Osteoblast (primary cell): Measurements from ENCODE around the gene TOX3. TPM values are rescaled to one million over a fixed set of nuclear protein-coding genes. Genes with fewer than 3 reads are reported as not detected.

Experiments
- DNase-seq: peaks from one replicate; pipeline ENCODE4 v3.0.0; 2011; ENCODE audit warnings: low spot score, mixed read lengths; ENCODE audit not compliant: insufficient read length; ENCODE audit errors: missing footprints
- H2AFZ ChIP-seq: 2 replicates; pipeline ENCODE4 v1.6.0; 2011; ENCODE audit warnings: mild to moderate bottlenecking, low read length
- H3K27ac ChIP-seq: 2 replicates; pipeline ENCODE4 v1.5.1; 2011; ENCODE audit warnings: mild to moderate bottlenecking, low read depth, low read length, moderate library complexity
- H3K27me3 ChIP-seq: 2 replicates; pipeline ENCODE4 v1.6.0; 2012; ENCODE audit warnings: mild to moderate bottlenecking, control low read depth, inconsistent platforms, low read length, moderate library complexity; ENCODE audit not compliant: insufficient read depth
- H3K36me3 ChIP-seq: 2 replicates; pipeline ENCODE4 v1.5.1; 2011; ENCODE audit warnings: mild to moderate bottlenecking, low read length, control low read depth, moderate library complexity; ENCODE audit not compliant: insufficient read depth
- H3K4me1 ChIP-seq: 2 replicates; pipeline ENCODE4 v1.5.1; 2011; ENCODE audit warnings: mild to moderate bottlenecking, low read length, control low read depth, moderate library complexity; ENCODE audit not compliant: insufficient read depth
- H3K4me2 ChIP-seq: 2 replicates; pipeline ENCODE4 v1.6.0; 2011; ENCODE audit warnings: mild to moderate bottlenecking, low read length; ENCODE audit not compliant: insufficient read depth
- H3K4me3 ChIP-seq: fragments of 200-600 bp; sonication (generic); 3 replicates; pipeline ENCODE4 v1.5.1; 2012; ENCODE audit warnings: mild to moderate bottlenecking, low read length, inconsistent platforms; ENCODE audit not compliant: insufficient read depth
- H3K79me2 ChIP-seq: 2 replicates; pipeline ENCODE4 v1.6.0; 2012; ENCODE audit warnings: mild to moderate bottlenecking, low read length, control low read depth, inconsistent platforms; ENCODE audit not compliant: insufficient read depth
- H3K9me3 ChIP-seq: 2 replicates; pipeline ENCODE4 v1.5.1; 2011; ENCODE audit warnings: low read depth, low read length, control low read depth
- H4K20me1 ChIP-seq: 2 replicates; pipeline ENCODE4 v1.6.0; 2012; ENCODE audit warnings: mild to moderate bottlenecking, low read length, control low read depth; ENCODE audit not compliant: insufficient read depth
- CTCF ChIP-seq: IDR thresholded peaks from 2 replicates; pipeline ENCODE4 v1.5.1; 2011; ENCODE audit warnings: mild to moderate bottlenecking, low read depth, low read length, moderate library complexity; ENCODE audit errors: extremely low read depth
- total RNA-seq: library from RNA; depleted of rRNA; stranded (reverse); fragments of >200 nt; gene quantifications from 2 replicates; pipeline ENCODE4 v1.2.3, GENCODE V29; 2012

TOX3 gene
- total RNA-seq, 1 donor: not detected

GRCh38 chr16:52568983-52569690 lies 22.2 kb upstream of the TOX3 start:
- no peak for DNase-seq
- no peak overlapping the region for H2AFZ ChIP-seq
- H3K79me2 ChIP-seq: no peaks in the 10 kb centered on the region
- H3K27ac ChIP-seq: no peak overlapping the region
- no peaks in the 10 kb centered on the region for H3K4me1 ChIP-seq
- H3K36me3 ChIP-seq: no peaks in the 10 kb centered on the region
- H3K9me3 ChIP-seq: no peaks in the 10 kb centered on the region
- H3K4me2 ChIP-seq: no peak overlapping the region
- H4K20me1 ChIP-seq: no peaks in the 10 kb centered on the region
- TF ChIP-seq CTCF: no peak
- H3K27me3 ChIP-seq: no peaks in the 10 kb centered on the region
- H3K4me3 ChIP-seq: no peak overlapping the region

- no peak overlapping the region for H3K4me3 ChIP-seq
- H3K27ac ChIP-seq: no peak overlapping the region
- no peaks in the 10 kb centered on the region for H4K20me1 ChIP-seq
- no peak for TF ChIP-seq CTCF
- H3K4me2 ChIP-seq: no peak overlapping the region
- H2AFZ ChIP-seq: no peak overlapping the region
- H3K36me3 ChIP-seq: no peaks in the 10 kb centered on the region
- H3K9me3 ChIP-seq: no peaks in the 10 kb centered on the region
- H3K79me2 ChIP-seq: no peaks in the 10 kb centered on the region
- no peak for DNase-seq
- H3K27me3 ChIP-seq: no peaks in the 10 kb centered on the region
- H3K4me1 ChIP-seq: no peaks in the 10 kb centered on the region
Measured at GRCh38 chr16:52568495-52568894, 21.6 kb upstream of the TOX3 start.

- Histone ChIP-seq H3K27me3 (no peaks in the 10 kb centered on the region), H3K79me2 (no peaks in the 10 kb centered on the region), H4K20me1 (no peaks in the 10 kb centered on the region), H3K36me3 (no peaks in the 10 kb centered on the region), H3K9me3 (no peaks in the 10 kb centered on the region), H3K4me1 (no peaks in the 10 kb centered on the region), H3K4me3 (no peak overlapping the region), H3K4me2 (no peak overlapping the region), H2AFZ (no peak overlapping the region), H3K27ac (no peak overlapping the region)
- DNase-seq: no peak
- TF ChIP-seq CTCF: no peak
Measured at GRCh38 chr16:52567193-52567592, 20.2 kb upstream of the TOX3 start.

GRCh38 chr16:52563767-52564611 lies 17.0 kb upstream of the TOX3 start:
- no peak for TF ChIP-seq CTCF
- no peaks in the 10 kb centered on the region for H3K36me3 ChIP-seq
- no peaks in the 10 kb centered on the region for H4K20me1 ChIP-seq
- no peaks in the 10 kb centered on the region for H3K27me3 ChIP-seq
- peak; percentile 30 for DNase-seq
- no peak overlapping the region for H3K4me3 ChIP-seq
- H3K27ac ChIP-seq: no peak overlapping the region
- H3K4me2 ChIP-seq: no peak overlapping the region
- no peaks in the 10 kb centered on the region for H3K79me2 ChIP-seq
- H3K9me3 ChIP-seq: no peaks in the 10 kb centered on the region
- H2AFZ ChIP-seq: no peak overlapping the region
- H3K4me1 ChIP-seq: no peaks in the 10 kb centered on the region
